Measurements from ENCODE around the gene ABCB4. TPM values are rescaled to one million over a fixed set of nuclear protein-coding genes. Genes with fewer than 3 reads are reported as not detected.

Gene ABCB4
- polyA plus RNA-seq, 1 donor (not counting 4 experiments of a cell fraction or from before 2014, with no cell fraction given) = not detected

GRCh38 chr7:87448388-87448787, 27.1 kb downstream of the ABCB4 start:
- dilution Hi-C loops (cut with MboI; ENCODE audit: extremely low pct_ligation_motif_present, low sequenced_read_pairs) = no loop called here
- no peak overlapping the region for H2AFZ ChIP-seq (ENCODE audit: control insufficient read depth, low read length)
- DNase-seq (ENCODE audit: low read depth, low spot score) = no peak
- no peaks in the 10 kb centered on the region for H3K27me3 ChIP-seq (ENCODE audit: control insufficient read depth, extremely low read depth, insufficient read depth, low read length)
- no peak overlapping the region for H3K4me2 ChIP-seq (ENCODE audit: control insufficient read depth, extremely low read depth, insufficient read depth, low read depth, low read length)
- H3K79me2 ChIP-seq (ENCODE audit: control insufficient read depth, insufficient read depth, low read length) = no peaks in the 10 kb centered on the region
- no peak overlapping the region for H3K4me3 ChIP-seq (ENCODE audit: control insufficient read depth in 2 of 3, extremely low read depth in 1 of 3, insufficient read depth in 2 of 3, low read depth in 1 of 3, low read length in 3 of 3)
- H3K9me1 ChIP-seq (ENCODE audit: control insufficient read depth, extremely low read depth, insufficient read depth, low read length) = no peaks in the 10 kb centered on the region
- no peaks in the 10 kb centered on the region for H3K4me1 ChIP-seq (ENCODE audit: control insufficient read depth, extremely low read depth, insufficient read depth, low read length)
- H3K9ac ChIP-seq (ENCODE audit: control insufficient read depth, extremely low read depth, insufficient read depth, low read length) = no peak overlapping the region
- H3K27ac ChIP-seq (ENCODE audit: control insufficient read depth, insufficient read depth, low read length) = no peak overlapping the region
- H3K36me3 ChIP-seq (ENCODE audit: control insufficient read depth in 2 of 2, extremely low read depth in 1 of 2, insufficient read depth in 2 of 2, low read length in 2 of 2) = no peaks in the 10 kb centered on the region
- H4K20me1 ChIP-seq (ENCODE audit: control insufficient read depth, extremely low read depth, insufficient read depth, low read length) = no peaks in the 10 kb centered on the region
- TF ChIP-seq EZH2 (IDR thresholded peaks at IDR 0.05; ENCODE audit: low read length) (no peak), CTCF (optimal IDR thresholded peaks at IDR 0.05 in 1 of 3, IDR thresholded peaks at IDR 0.05 in 1 of 3, conservative IDR thresholded peaks at IDR 0.05 in 1 of 3; ENCODE audit: extremely low read depth in 1 of 3, insufficient read depth in 2 of 3, low read length in 3 of 3) (no peak)
- FAIRE-seq = no peak
- no peaks in the 10 kb centered on the region for H3K9me3 ChIP-seq (ENCODE audit: control insufficient read depth, low read depth, low read length)

- no peak overlapping the region for H2AFZ ChIP-seq (ENCODE audit: control insufficient read depth, low read length)
- no peaks in the 10 kb centered on the region for H3K4me1 ChIP-seq (ENCODE audit: control insufficient read depth, extremely low read depth, insufficient read depth, low read length)
- no peaks in the 10 kb centered on the region for H3K27me3 ChIP-seq (ENCODE audit: control insufficient read depth, extremely low read depth, insufficient read depth, low read length)
- H3K79me2 ChIP-seq (ENCODE audit: control insufficient read depth, insufficient read depth, low read length) = no peaks in the 10 kb centered on the region
- DNase-seq (ENCODE audit: low read depth, low spot score) (no peak), FAIRE-seq (no peak)
- H3K9me1 ChIP-seq (ENCODE audit: control insufficient read depth, extremely low read depth, insufficient read depth, low read length) = no peaks in the 10 kb centered on the region
- H3K4me2 ChIP-seq (ENCODE audit: control insufficient read depth, extremely low read depth, insufficient read depth, low read depth, low read length) = no peak overlapping the region
- TF ChIP-seq CTCF (optimal IDR thresholded peaks at IDR 0.05 in 1 of 3, IDR thresholded peaks at IDR 0.05 in 1 of 3, conservative IDR thresholded peaks at IDR 0.05 in 1 of 3; ENCODE audit: extremely low read depth in 1 of 3, insufficient read depth in 2 of 3, low read length in 3 of 3) = no peak
- TF ChIP-seq EZH2 (IDR thresholded peaks at IDR 0.05; ENCODE audit: low read length) = no peak
- dilution Hi-C loops (cut with MboI; ENCODE audit: extremely low pct_ligation_motif_present, low sequenced_read_pairs) = no loop called here
- no peaks in the 10 kb centered on the region for H3K9me3 ChIP-seq (ENCODE audit: control insufficient read depth, low read depth, low read length)
- no peak overlapping the region for H3K9ac ChIP-seq (ENCODE audit: control insufficient read depth, extremely low read depth, insufficient read depth, low read length)
- no peak overlapping the region for H3K27ac ChIP-seq (ENCODE audit: control insufficient read depth, insufficient read depth, low read length)
- H4K20me1 ChIP-seq (ENCODE audit: control insufficient read depth, extremely low read depth, insufficient read depth, low read length) = no peaks in the 10 kb centered on the region
- no peaks in the 10 kb centered on the region for H3K36me3 ChIP-seq (ENCODE audit: control insufficient read depth in 2 of 2, extremely low read depth in 1 of 2, insufficient read depth in 2 of 2, low read length in 2 of 2)
- no peak overlapping the region for H3K4me3 ChIP-seq (ENCODE audit: control insufficient read depth in 2 of 3, extremely low read depth in 1 of 3, insufficient read depth in 2 of 3, low read depth in 1 of 3, low read length in 3 of 3)
Observed at GRCh38 chr7:87447116-87447635, 28.3 kb downstream of the ABCB4 start.

Data from keratinocyte (primary cell).